CD14-positive monocyte (primary cell): ENCODE data around the gene RALGAPA1. TPM values are rescaled to one million over a fixed set of nuclear protein-coding genes. Genes with fewer than 3 reads are reported as not detected.

Experiments
- DNase-seq, 3 donors: peaks; one replicate each; pipeline ENCODE4 v3.0.0-alpha.2; 2011 to 2022
- H2AFZ ChIP-seq: 2 replicates; pipeline ENCODE4 v1.6.0; 2012; ENCODE audit warnings: mild to moderate bottlenecking, low read depth, low read length, inconsistent platforms; ENCODE audit not compliant: insufficient read depth, poor library complexity, severe bottlenecking
- H3K27ac ChIP-seq, 2 donors: 1 replicate in 1 of 2; 2 replicates in 1 of 2; pipeline ENCODE4 v1.5.1; 2012 to 2013; ENCODE audit warnings: low read length in 2 of 2, control low read depth in 1 of 2, inconsistent platforms in 1 of 2, low read depth in 1 of 2, mild to moderate bottlenecking in 1 of 2
- H3K27me3 ChIP-seq, 2 donors: one replicate each; pipeline versions ENCODE4 v1.6.0 to v1.6.1; 2011 to 2013; ENCODE audit warnings: low read length in 2 of 2; ENCODE audit not compliant: control insufficient read depth in 2 of 2, insufficient read depth in 2 of 2
- H3K36me3 ChIP-seq, 2 donors: replicated peaks in 1 of 2; 1 replicate in 1 of 2; 2 replicates in 1 of 2; pipeline versions ENCODE4 v1.5.1 to v1.6.1; 2012 to 2013; ENCODE audit warnings: low read length in 2 of 2, control low read depth in 1 of 2, inconsistent platforms in 1 of 2, mild to moderate bottlenecking in 1 of 2; ENCODE audit not compliant: insufficient read depth in 2 of 2, control insufficient read depth in 1 of 2
- H3K4me1 ChIP-seq, 2 donors: 1 replicate in 1 of 2; 2 replicates in 1 of 2; pipeline versions ENCODE4 v1.5.1 to v1.6.1; 2012 to 2013; ENCODE audit warnings: low read length in 2 of 2, control low read depth in 1 of 2, inconsistent platforms in 1 of 2, mild to moderate bottlenecking in 1 of 2, moderate library complexity in 1 of 2; ENCODE audit not compliant: insufficient read depth in 2 of 2, control insufficient read depth in 1 of 2
- H3K4me2 ChIP-seq: replicated peaks from 2 replicates; pipeline ENCODE3; 2012; ENCODE audit warnings: low read length, moderate library complexity, mild to moderate bottlenecking; ENCODE audit not compliant: poor library complexity, severe bottlenecking; ENCODE audit errors: extremely low read depth
- H3K4me3 ChIP-seq, 3 experiments: fragments of 200-600 bp in 1 of 3; sonication (generic) in 1 of 3; replicated peaks in 1 of 3; 1 replicate in 2 of 3; 2 replicates in 1 of 3; pipeline ENCODE4 v1.5.1; 2011 to 2013; ENCODE audit warnings: low read length in 3 of 3, mild to moderate bottlenecking in 3 of 3, control low read depth in 2 of 3, low read depth in 2 of 3, inconsistent platforms in 1 of 3, moderate library complexity in 1 of 3
- H3K79me2 ChIP-seq: 2 replicates; pipeline ENCODE4 v1.6.0; 2012; ENCODE audit warnings: mild to moderate bottlenecking, control low read depth, inconsistent platforms, low read length, moderate library complexity; ENCODE audit not compliant: insufficient read depth
- H3K9ac ChIP-seq: 2 replicates; pipeline ENCODE4 v1.6.0; 2017; ENCODE audit warnings: low read length, mild to moderate bottlenecking; ENCODE audit not compliant: insufficient read depth, poor library complexity, severe bottlenecking
- H3K9me3 ChIP-seq, 2 donors: replicated peaks in 1 of 2; 1 replicate in 1 of 2; 2 replicates in 1 of 2; pipeline versions ENCODE4 v1.5.1 to v1.6.1; 2012 to 2013; ENCODE audit warnings: low read length in 2 of 2, control low read depth in 1 of 2; ENCODE audit not compliant: control insufficient read depth in 1 of 2, insufficient read depth in 1 of 2
- H4K20me1 ChIP-seq: 2 replicates; pipeline ENCODE4 v1.6.0; 2012; ENCODE audit warnings: mild to moderate bottlenecking, low read length, control low read depth, moderate library complexity; ENCODE audit not compliant: insufficient read depth
- H3K27ac Mint-ChIP-seq, 7 donors: one replicate each; pipeline ENCODE4 v1.8.0; 2020; ENCODE audit warnings: mild to moderate bottlenecking in 7 of 7, mixed read lengths in 7 of 7, moderate library complexity in 6 of 7, inconsistent platforms in 2 of 7
- H3K27me3 Mint-ChIP-seq, 3 donors: one replicate each; pipeline ENCODE4 v1.8.0; 2021 to 2022; ENCODE audit warnings: low read depth in 3 of 3, mild to moderate bottlenecking in 3 of 3, mixed read lengths in 3 of 3, moderate library complexity in 3 of 3, inconsistent platforms in 1 of 3
- H3K36me3 Mint-ChIP-seq, 2 donors: one replicate each; pipeline ENCODE4 v1.8.0; 2020; ENCODE audit warnings: mixed read lengths in 2 of 2, inconsistent platforms in 1 of 2, mild to moderate bottlenecking in 1 of 2
- H3K4me1 Mint-ChIP-seq: one replicate; pipeline ENCODE4 v1.8.0; 2020; ENCODE audit warnings: mild to moderate bottlenecking, mixed read lengths
- H3K4me3 Mint-ChIP-seq, 2 donors: one replicate each; pipeline ENCODE4 v1.8.0; 2020; ENCODE audit warnings: mild to moderate bottlenecking in 2 of 2, mixed read lengths in 2 of 2, moderate library complexity in 1 of 2
- H3K9me3 Mint-ChIP-seq, 7 donors: one replicate each; pipeline ENCODE4 v1.8.0; 2020 to 2022; ENCODE audit warnings: mixed read lengths in 7 of 7, mild to moderate bottlenecking in 6 of 7, moderate library complexity in 6 of 7, inconsistent platforms in 2 of 7
- WGBS: methylation state at CpG from one replicate; pipeline ENCODE4 v1.1.5; 2013; ENCODE audit warnings: missing lambda C conversion rate; ENCODE audit not compliant: insufficient coverage; 5-methylcytosine and 5-hydroxymethylcytosine counted together
- intact Hi-C, 2 donors: fragments of 100-400 bp; cut with micrococcal nuclease; formaldehyde crosslinking; loops; one replicate each; pipeline versions ENCODE4 v1.15.0 to v1.15.1; 2023
- polyA plus RNA-seq, 3 donors: library from polyadenylated mRNA; depleted of rRNA in 1 of 3; unstranded in 2 of 3; stranded (reverse) in 1 of 3; fragments of 300-500 nt in 2 of 3; fragments of >200 nt in 1 of 3; fragmentation: Illumina TruSeq in 2 of 3; gene quantifications; 1 replicate in 2 of 3; 2 replicates in 1 of 3; pipeline ENCODE4 v1.2.3, GENCODE V29; 2012 to 2021
- TF ChIP-seq, protein P1 (sequence below): fragments of 200-600 bp; IDR thresholded peaks from one replicate; pipeline ENCODE4 v1.8.0; 2022; ENCODE audit warnings: antibody characterized with exemption, mild to moderate bottlenecking

Gene RALGAPA1
- polyA plus RNA-seq, 3 donors: 3.2 to 7.4 (median 4.1) TPM

DNA sequence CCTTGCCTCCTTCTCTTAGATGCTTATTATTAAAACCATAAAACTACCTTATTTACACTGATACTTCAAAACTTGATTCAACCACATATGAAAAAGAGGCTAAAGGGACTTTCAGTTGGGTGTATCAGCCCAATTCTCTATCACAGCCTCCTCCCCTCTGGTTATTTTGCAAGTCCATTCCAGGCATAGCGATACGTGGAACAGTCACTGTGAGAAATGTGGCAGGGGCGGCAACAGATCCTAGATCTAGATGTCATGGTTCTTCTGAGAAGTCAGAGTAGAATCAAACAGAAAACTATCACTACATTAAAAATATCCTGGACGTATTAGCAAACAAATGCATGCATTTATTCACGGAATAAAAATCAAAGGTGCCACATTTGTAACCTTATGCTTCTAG lies 83.2 kb downstream of the RALGAPA1 start:
- no peak overlapping the region for H3K4me3 ChIP-seq
- 100% methylated on average over 1 of the region's 5 CpGs for WGBS

DNA sequence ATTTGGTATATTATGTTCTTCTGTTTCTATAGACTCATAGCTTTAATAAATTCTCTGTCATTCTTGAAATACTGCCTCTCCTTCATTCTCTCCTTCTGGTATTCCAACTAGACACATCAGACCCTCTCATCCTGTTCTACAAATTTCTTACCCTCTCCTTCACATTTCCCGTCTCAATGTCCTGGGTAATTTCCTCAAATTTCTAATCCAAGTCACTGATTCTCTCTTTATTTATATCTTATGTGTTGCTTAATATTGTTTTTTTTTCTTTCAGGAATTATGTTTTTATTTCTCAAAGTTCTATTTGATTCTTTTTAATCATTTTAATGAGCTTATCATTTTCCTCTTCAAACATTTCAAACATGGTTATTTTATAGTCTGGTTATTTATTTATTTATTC lies 94.0 kb downstream of the RALGAPA1 start:
- Mint-ChIP-seq H3K36me3 (peaks cover 27 to 30% of the 10 kb centered on the region in 2 donors), H3K4me1 (no peaks in the 10 kb centered on the region), H3K4me3 (no peak overlapping the region), H3K27me3 (peaks cover 0 to 2% (median 0%) of the 10 kb centered on the region in 3 donors), H3K9me3 (peaks cover 0 to 4% (median 2%) of the 10 kb centered on the region in 7 donors), H3K27ac (no peak overlapping the region)
- Histone ChIP-seq H3K4me3 (no peak overlapping the region), H3K36me3 (peaks cover 14 to 18% of the 10 kb centered on the region in 2 donors), H3K9me3 (peaks cover 0 to 3% of the 10 kb centered on the region in 2 donors), H4K20me1 (no peaks in the 10 kb centered on the region), H3K4me1 (no peaks in the 10 kb centered on the region), H3K4me2 (no peak overlapping the region), H3K27ac (no peak overlapping the region), H2AFZ (no peak overlapping the region), H3K79me2 (no peaks in the 10 kb centered on the region), H3K9ac (no peak overlapping the region), H3K27me3 (no peaks in the 10 kb centered on the region)
- intact Hi-C loops: no loop called here
- TF ChIP-seq, protein P1, sequence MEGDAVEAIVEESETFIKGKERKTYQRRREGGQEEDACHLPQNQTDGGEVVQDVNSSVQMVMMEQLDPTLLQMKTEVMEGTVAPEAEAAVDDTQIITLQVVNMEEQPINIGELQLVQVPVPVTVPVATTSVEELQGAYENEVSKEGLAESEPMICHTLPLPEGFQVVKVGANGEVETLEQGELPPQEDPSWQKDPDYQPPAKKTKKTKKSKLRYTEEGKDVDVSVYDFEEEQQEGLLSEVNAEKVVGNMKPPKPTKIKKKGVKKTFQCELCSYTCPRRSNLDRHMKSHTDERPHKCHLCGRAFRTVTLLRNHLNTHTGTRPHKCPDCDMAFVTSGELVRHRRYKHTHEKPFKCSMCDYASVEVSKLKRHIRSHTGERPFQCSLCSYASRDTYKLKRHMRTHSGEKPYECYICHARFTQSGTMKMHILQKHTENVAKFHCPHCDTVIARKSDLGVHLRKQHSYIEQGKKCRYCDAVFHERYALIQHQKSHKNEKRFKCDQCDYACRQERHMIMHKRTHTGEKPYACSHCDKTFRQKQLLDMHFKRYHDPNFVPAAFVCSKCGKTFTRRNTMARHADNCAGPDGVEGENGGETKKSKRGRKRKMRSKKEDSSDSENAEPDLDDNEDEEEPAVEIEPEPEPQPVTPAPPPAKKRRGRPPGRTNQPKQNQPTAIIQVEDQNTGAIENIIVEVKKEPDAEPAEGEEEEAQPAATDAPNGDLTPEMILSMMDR: no peak
- WGBS: no CpG with 5 or more reads among the region's 1 CpG
- DNase-seq: no peak

More for the DNA sequence above, 83.2 kb downstream of the RALGAPA1 start:
- peaks cover 2% of the 10 kb centered on the region for H3K4me1 Mint-ChIP-seq
- peaks cover 0 to 2% (median 0%) of the 10 kb centered on the region in 7 donors for H3K9me3 Mint-ChIP-seq
- Histone ChIP-seq H4K20me1 (no peaks in the 10 kb centered on the region), H3K27me3 (no peaks in the 10 kb centered on the region), H2AFZ (no peak overlapping the region), H3K9ac (no peak overlapping the region), H3K36me3 (peaks cover 3 to 6% of the 10 kb centered on the region in 2 donors), H3K4me1 (no peaks in the 10 kb centered on the region), H3K27ac (no peak overlapping the region), H3K4me2 (no peak overlapping the region), H3K9me3 (no peaks in the 10 kb centered on the region), H3K79me2 (no peaks in the 10 kb centered on the region)
- no peak overlapping the region for H3K4me3 Mint-ChIP-seq
- H3K27me3 Mint-ChIP-seq: peaks cover 0 to 1% (median 0%) of the 10 kb centered on the region in 3 donors
- TF ChIP-seq, protein P1: no peak
- H3K36me3 Mint-ChIP-seq: peaks cover 22 to 34% of the 10 kb centered on the region in 2 donors
- intact Hi-C loops: no loop called here
- DNase-seq: no peak
- no peak overlapping the region for H3K27ac Mint-ChIP-seq
